GM18517 (cell line): ENCODE measurements around the gene SASS6.
"Not testable (repeated sequence)": the region's sequence is repeated elsewhere in the genome, so short reads cannot be mapped to it uniquely, and the experiment has no call there.

Experiments
- ATAC-seq: cut with Tn5 transposase; IDR thresholded peaks from one replicate; pipeline ENCODE4 v1.9.1; 2021; ENCODE audit warnings: mild to moderate bottlenecking, moderate library complexity; ENCODE audit not compliant: unreplicated experiment

The SASS6 gene

GRCh38 chr1:100051401-100051800 lies 81.3 kb downstream of the SASS6 start:
- no peak for ATAC-seq

- ATAC-seq: no peak
These were observed 82.6 kb downstream of the SASS6 start for GRCh38 chr1:100050139-100050538.

GRCh38 chr1:100047235-100047708 lies 85.5 kb downstream of the SASS6 start:
- ATAC-seq: not testable (repeated sequence)

- ATAC-seq: no peak
These were observed 87.5 kb downstream of the SASS6 start for GRCh38 chr1:100045206-100045605.

- ATAC-seq: no peak
These were observed 93.1 kb downstream of the SASS6 start for GRCh38 chr1:100039591-100039990.

GRCh38 chr1:100038660-100039287 lies 94.0 kb downstream of the SASS6 start:
- peak; percentile 43 for ATAC-seq

- ATAC-seq: peak; percentile 75
These were observed 94.6 kb downstream of the SASS6 start for GRCh38 chr1:100037927-100038659.

GRCh38 chr1:100037656-100037926 lies 95.1 kb downstream of the SASS6 start:
- no peak for ATAC-seq

- no peak for ATAC-seq
These were observed 95.7 kb downstream of the SASS6 start for GRCh38 chr1:100036718-100037655.

- ATAC-seq: no peak
These were observed 97.5 kb downstream of the SASS6 start for GRCh38 chr1:100035214-100035613.

- no peak for ATAC-seq
These were observed 98.3 kb downstream of the SASS6 start for GRCh38 chr1:100034470-100034869.
